ENCODE data around the gene FRYL. TPM values are rescaled to one million over a fixed set of nuclear protein-coding genes. Genes with fewer than 3 reads are reported as not detected.

Gene FRYL
- polyA plus RNA-seq, 3 donors from 2014 or later, result 25.8 to 57.9 (median 26.7) TPM

DNA sequence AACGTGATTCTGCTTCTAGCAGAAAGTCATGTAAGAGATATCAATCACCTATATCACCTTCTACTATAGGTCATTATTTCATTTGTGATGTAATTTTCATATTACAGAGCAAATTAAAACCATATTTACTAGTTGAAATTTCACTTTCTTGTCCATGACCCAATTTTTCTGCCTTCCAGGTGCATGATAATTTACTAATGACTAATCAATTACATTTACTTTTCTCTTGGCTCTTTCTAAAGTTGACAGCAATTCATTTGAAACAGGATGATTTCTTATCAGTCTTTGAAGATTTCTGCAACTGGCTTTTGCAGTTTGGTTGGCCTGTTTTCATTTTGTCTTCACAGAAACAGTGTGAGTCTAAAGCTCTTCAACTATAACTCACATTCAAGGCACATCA lies 208.6 kb downstream of the FRYL start:
- no peaks in the 10 kb centered on the region for H3K9me3 Mint-ChIP-seq

DNA sequence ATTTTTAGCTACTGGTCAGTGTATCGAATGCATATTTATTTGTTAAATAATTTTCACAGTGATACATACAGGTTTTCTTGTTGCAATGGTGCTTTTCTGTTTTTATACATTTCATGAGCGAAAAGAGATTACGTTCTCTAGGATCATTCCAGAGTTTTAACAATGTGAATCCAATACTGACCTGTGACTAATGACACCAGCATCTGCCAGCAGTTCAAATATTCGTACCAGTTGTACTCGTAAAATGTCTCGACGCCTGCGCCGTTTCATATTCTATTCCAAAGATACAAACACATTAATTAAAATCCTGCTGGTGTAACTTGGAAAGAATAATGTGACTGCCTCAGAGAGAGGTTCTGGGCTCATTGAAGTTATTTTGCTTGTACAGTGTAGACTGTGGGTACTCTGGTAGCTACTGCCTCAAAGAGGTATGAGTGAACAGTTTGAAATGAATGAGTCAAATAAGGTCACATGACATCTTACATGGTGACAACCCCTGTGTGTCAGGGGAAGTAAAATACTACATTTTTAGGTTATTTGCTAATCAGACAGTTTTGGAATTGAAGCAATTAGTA lies 209.3 kb downstream of the FRYL start:
- Mint-ChIP-seq H3K4me1 (no peaks in the 10 kb centered on the region), H3K36me3 (peaks cover 21 to 40% (median 23%) of the 10 kb centered on the region in 3 donors), H3K4me3 (no peak overlapping the region), H3K27me3 (ENCODE audit: low read depth in 3 of 3) (peaks cover 0 to 1% (median 0%) of the 10 kb centered on the region in 3 donors), H3K9me3 (no peaks in the 10 kb centered on the region), H3K27ac (no peak overlapping the region)
- DNase-seq, result no peak

More for the DNA sequence above, 208.6 kb downstream of the FRYL start:
- H3K4me1 Mint-ChIP-seq, result no peaks in the 10 kb centered on the region
- H3K27ac Mint-ChIP-seq, result peak overlapping the region in 2 of 6 donors; percentile 16 to 27
- no peak for DNase-seq
- H3K4me3 Mint-ChIP-seq, result no peak overlapping the region
- H3K27me3 Mint-ChIP-seq (ENCODE audit: low read depth in 3 of 3), result peaks cover 0 to 1% (median 0%) of the 10 kb centered on the region in 3 donors
- H3K36me3 Mint-ChIP-seq, result peaks cover 19 to 40% (median 20%) of the 10 kb centered on the region in 3 donors

GRCh38 chr4:48566034-48566384 lies 214.1 kb downstream of the FRYL start:
- Mint-ChIP-seq H3K36me3 (peaks cover 16 to 37% (median 17%) of the 10 kb centered on the region in 3 donors), H3K4me3 (no peak overlapping the region), H3K9me3 (no peaks in the 10 kb centered on the region), H3K4me1 (no peaks in the 10 kb centered on the region), H3K27me3 (ENCODE audit: low read depth in 3 of 3) (peaks cover 0 to 1% (median 0%) of the 10 kb centered on the region in 3 donors), H3K27ac (peak overlapping the region in 2 of 6 donors; percentile 12 to 50)
- no peak for DNase-seq

DNA sequence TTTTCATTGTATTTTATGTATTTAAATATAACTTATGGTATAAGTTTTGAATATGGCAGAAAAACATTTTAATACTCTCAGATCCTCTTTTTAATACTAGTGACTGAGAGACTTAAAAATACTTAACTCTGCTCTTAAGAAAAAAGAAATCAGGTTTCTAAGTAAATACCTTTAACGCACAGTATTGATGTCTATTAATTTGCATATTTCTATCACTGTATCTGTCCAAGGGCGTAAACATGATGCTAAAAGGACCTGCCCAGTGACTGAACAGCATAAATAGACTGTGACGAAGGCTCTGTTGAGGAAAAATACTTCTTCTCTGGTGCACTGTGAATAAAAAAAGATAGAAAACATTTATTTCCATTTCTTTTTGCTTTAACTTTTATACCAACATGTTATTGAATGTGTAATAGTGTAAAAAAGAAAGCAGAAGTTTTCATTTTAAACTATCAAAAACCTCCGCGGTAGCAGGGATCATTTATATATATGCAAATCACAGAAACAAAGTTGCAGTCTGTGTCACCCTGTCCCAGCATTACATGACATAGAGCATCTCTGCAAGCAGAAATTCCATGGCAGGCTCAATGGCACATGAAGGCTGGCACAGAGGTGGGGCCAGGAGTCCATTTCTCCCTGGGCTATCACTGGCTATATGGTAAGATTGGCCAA lies 214.6 kb downstream of the FRYL start:
- Mint-ChIP-seq H3K36me3 (peaks cover 16 to 35% (median 19%) of the 10 kb centered on the region in 3 donors), H3K27ac (peak overlapping the region in 2 of 6 donors; percentile 12 to 50), H3K4me1 (peaks cover 0 to under 1% of the 10 kb centered on the region in 2 donors), H3K9me3 (no peaks in the 10 kb centered on the region), H3K27me3 (ENCODE audit: low read depth in 3 of 3) (peaks cover 0 to 1% (median 0%) of the 10 kb centered on the region in 3 donors), H3K4me3 (no peak overlapping the region)
- DNase-seq, result no peak

- peaks cover 9 to 36% (median 21%) of the 10 kb centered on the region in 3 donors for H3K36me3 Mint-ChIP-seq
- H3K27ac Mint-ChIP-seq, result no peak overlapping the region
- peaks cover 0 to 1% (median 0%) of the 10 kb centered on the region in 3 donors for H3K27me3 Mint-ChIP-seq (ENCODE audit: low read depth in 3 of 3)
- no peaks in the 10 kb centered on the region for H3K9me3 Mint-ChIP-seq
- peaks cover 2 to 5% of the 10 kb centered on the region in 2 donors for H3K4me1 Mint-ChIP-seq
- no peak overlapping the region for H3K4me3 Mint-ChIP-seq
- DNase-seq, result no peak
Measured at GRCh38 chr4:48564151-48564550, 215.9 kb downstream of the FRYL start.

- H3K36me3 Mint-ChIP-seq, result peaks cover 38 to 51% (median 39%) of the 10 kb centered on the region in 3 donors
- H3K4me1 Mint-ChIP-seq, result peaks cover 5 to 6% of the 10 kb centered on the region in 2 donors
- H3K9me3 Mint-ChIP-seq, result no peaks in the 10 kb centered on the region
- no peak overlapping the region for H3K4me3 Mint-ChIP-seq
- H3K27me3 Mint-ChIP-seq (ENCODE audit: low read depth in 3 of 3), result peaks cover 0 to 10% (median 3%) of the 10 kb centered on the region in 3 donors
- peak overlapping the region in 3 of 6 donors; percentile 7 to 69 (median 49) for H3K27ac Mint-ChIP-seq
- DNase-seq, result no peak
Measured at GRCh38 chr4:48558819-48559218, 221.3 kb downstream of the FRYL start.

- peaks cover 43 to 58% (median 46%) of the 10 kb centered on the region in 3 donors for H3K36me3 Mint-ChIP-seq
- H3K27ac Mint-ChIP-seq, result no peak overlapping the region
- peaks cover 5 to 6% of the 10 kb centered on the region in 2 donors for H3K4me1 Mint-ChIP-seq
- no peak for DNase-seq
- H3K4me3 Mint-ChIP-seq, result no peak overlapping the region
- peaks cover 0 to 1% (median 0%) of the 10 kb centered on the region in 6 donors for H3K9me3 Mint-ChIP-seq
- peaks cover 0 to 10% (median 3%) of the 10 kb centered on the region in 3 donors for H3K27me3 Mint-ChIP-seq (ENCODE audit: low read depth in 3 of 3)
Measured at GRCh38 chr4:48558026-48558425, 222.1 kb downstream of the FRYL start.

DNA sequence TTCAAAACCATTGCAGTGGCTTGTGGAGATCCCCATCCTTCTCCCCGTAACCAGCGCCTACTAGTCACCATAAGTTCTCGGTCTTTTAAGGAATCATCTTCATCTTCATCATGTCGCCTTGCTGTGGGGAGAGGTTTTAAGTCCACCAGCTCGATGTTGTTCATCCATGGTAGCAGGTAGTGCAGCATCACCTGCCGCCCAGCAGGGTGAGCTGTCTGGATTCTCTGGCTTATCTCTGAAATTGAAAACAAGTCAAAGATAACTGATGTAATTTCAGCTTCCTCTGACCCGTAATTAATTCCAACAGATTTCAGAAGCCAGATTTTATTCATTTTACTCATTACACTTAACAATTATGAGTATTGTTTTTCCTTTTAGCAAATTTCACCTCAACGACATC lies 222.6 kb downstream of the FRYL start:
- peaks cover 5 to 6% of the 10 kb centered on the region in 2 donors for H3K4me1 Mint-ChIP-seq

DNA sequence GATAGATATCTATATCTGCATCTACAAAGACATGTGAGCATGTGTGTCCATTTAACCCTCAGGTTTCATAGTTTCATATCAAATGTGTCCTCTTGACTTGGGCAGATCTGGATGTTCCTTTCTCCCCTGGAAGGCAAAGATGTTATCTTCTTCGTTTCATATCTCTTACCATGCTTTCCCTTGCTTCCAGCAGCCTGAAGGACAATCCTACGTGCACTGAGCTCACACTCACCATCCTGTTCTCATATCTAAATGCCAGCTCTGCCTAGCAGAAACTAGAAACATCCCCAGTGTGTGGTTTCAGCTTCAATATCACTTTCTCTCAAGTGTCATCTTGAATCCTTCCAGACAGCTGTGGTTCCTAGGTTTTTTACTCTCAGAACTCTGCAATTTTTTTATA lies 223.8 kb downstream of the FRYL start:
- Mint-ChIP-seq H3K27ac (no peak overlapping the region), H3K36me3 (peaks cover 43 to 68% (median 51%) of the 10 kb centered on the region in 3 donors)

More for the DNA sequence above, 222.6 kb downstream of the FRYL start:
- H3K9me3 Mint-ChIP-seq, result peaks cover 0 to 1% (median 0%) of the 10 kb centered on the region in 6 donors
- no peak for DNase-seq
- no peak overlapping the region for H3K27ac Mint-ChIP-seq
- H3K27me3 Mint-ChIP-seq (ENCODE audit: low read depth in 3 of 3), result peaks cover 0 to 10% (median 3%) of the 10 kb centered on the region in 3 donors
- peaks cover 43 to 59% (median 48%) of the 10 kb centered on the region in 3 donors for H3K36me3 Mint-ChIP-seq
- H3K4me3 Mint-ChIP-seq, result no peak overlapping the region

GRCh38 chr4:48554606-48555005 lies 225.5 kb downstream of the FRYL start:
- DNase-seq, result no peak
- Mint-ChIP-seq H3K4me1 (peaks cover 0 to 6% of the 10 kb centered on the region in 2 donors), H3K27me3 (ENCODE audit: low read depth in 3 of 3) (peaks cover 0 to 10% (median 3%) of the 10 kb centered on the region in 3 donors), H3K4me3 (no peak overlapping the region), H3K9me3 (peaks cover 0 to 1% (median 0%) of the 10 kb centered on the region in 6 donors), H3K27ac (no peak overlapping the region), H3K36me3 (peaks cover 44 to 72% (median 63%) of the 10 kb centered on the region in 3 donors)

More for the DNA sequence above, 223.8 kb downstream of the FRYL start:
- DNase-seq, result no peak
- Mint-ChIP-seq H3K4me1 (peaks cover 5 to 6% of the 10 kb centered on the region in 2 donors), H3K27me3 (ENCODE audit: low read depth in 3 of 3) (peaks cover 0 to 10% (median 3%) of the 10 kb centered on the region in 3 donors), H3K9me3 (peaks cover 0 to 1% (median 0%) of the 10 kb centered on the region in 6 donors), H3K4me3 (no peak overlapping the region)

DNA sequence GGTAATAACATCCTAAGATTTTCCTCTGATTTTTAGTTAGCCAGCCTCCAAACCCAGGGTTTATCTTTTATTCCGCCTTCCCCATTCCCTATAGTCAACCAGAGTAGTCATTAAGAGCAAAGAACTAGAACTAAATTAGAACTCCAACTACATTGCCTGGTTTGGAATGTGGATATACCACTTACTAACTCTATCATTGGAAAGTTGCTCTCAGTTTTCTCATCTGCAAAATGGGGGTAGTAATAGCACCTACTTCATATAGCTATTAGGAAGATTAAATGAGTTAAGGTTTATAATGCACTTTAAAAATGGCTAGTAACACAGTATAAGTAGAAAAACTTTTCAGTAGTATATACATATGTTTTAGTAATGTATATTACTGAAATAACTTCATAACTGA lies 226.4 kb downstream of the FRYL start:
- Mint-ChIP-seq H3K36me3 (peaks cover 39 to 75% (median 61%) of the 10 kb centered on the region in 3 donors), H3K4me1 (no peaks in the 10 kb centered on the region), H3K4me3 (no peak overlapping the region), H3K27me3 (ENCODE audit: low read depth in 3 of 3) (peaks cover 0 to 8% (median 3%) of the 10 kb centered on the region in 3 donors), H3K27ac (peak overlapping the region in 1 of 6 donors; percentile 80), H3K9me3 (peaks cover 0 to 1% (median 0%) of the 10 kb centered on the region in 6 donors)
- no peak for DNase-seq

GRCh38 chr4:48546336-48546735 lies 233.7 kb downstream of the FRYL start:
- DNase-seq, result peak in 2 of 3 donors; percentile 3
- Mint-ChIP-seq H3K27me3 (ENCODE audit: low read depth in 3 of 3) (peaks cover 0 to 3% (median 0%) of the 10 kb centered on the region in 3 donors), H3K36me3 (peaks cover 45 to 72% (median 51%) of the 10 kb centered on the region in 3 donors), H3K4me3 (no peak overlapping the region), H3K4me1 (no peaks in the 10 kb centered on the region), H3K27ac (no peak overlapping the region), H3K9me3 (no peaks in the 10 kb centered on the region)

- no peak overlapping the region for H3K27ac Mint-ChIP-seq
- H3K27me3 Mint-ChIP-seq (ENCODE audit: low read depth in 3 of 3), result peaks cover 0 to 3% (median 0%) of the 10 kb centered on the region in 3 donors
- no peaks in the 10 kb centered on the region for H3K4me1 Mint-ChIP-seq
- H3K36me3 Mint-ChIP-seq, result peaks cover 40 to 65% (median 49%) of the 10 kb centered on the region in 3 donors
- H3K4me3 Mint-ChIP-seq, result no peak overlapping the region
- no peak for DNase-seq
- H3K9me3 Mint-ChIP-seq, result no peaks in the 10 kb centered on the region
Measured at GRCh38 chr4:48543796-48544195, 236.3 kb downstream of the FRYL start.

DNA sequence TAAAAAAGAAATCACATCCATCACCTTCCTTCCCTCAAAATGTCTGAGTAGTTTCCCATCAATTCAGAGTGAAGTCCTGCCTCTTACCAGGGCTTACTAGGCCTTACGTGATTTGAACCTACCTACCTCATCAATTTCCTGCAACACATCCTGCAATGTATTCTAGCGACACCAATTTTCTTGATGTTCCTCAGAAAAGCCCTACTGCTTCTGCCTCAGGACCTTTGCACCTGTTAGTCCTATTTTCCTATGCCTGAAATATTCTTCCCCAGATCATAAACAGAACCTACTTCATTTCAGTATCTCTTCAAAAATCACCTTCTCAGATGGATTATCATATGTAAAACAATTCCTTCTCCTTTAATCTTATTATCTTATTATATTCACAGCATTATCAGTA lies 237.2 kb downstream of the FRYL start:
- Mint-ChIP-seq H3K4me1 (no peaks in the 10 kb centered on the region), H3K4me3 (no peak overlapping the region), H3K9me3 (no peaks in the 10 kb centered on the region), H3K27me3 (ENCODE audit: low read depth in 3 of 3) (peaks cover 0 to 3% (median 0%) of the 10 kb centered on the region in 3 donors), H3K27ac (peak overlapping the region in 3 of 6 donors; percentile 13 to 47 (median 46)), H3K36me3 (peaks cover 35 to 57% (median 44%) of the 10 kb centered on the region in 3 donors)
- DNase-seq, result no peak
